Activated CD4-positive, alpha-beta T cell treated with anti-CD3 and anti-CD28 coated beads, Interleukin-2, amount 10 ng/mL, durations not matched to agents 24 days and 14 days (primary cell): Measurements from ENCODE around the gene GNAI3. TPM values are rescaled to one million over a fixed set of nuclear protein-coding genes. Genes with fewer than 3 reads are reported as not detected.
A peak's percentile ranks its signal among the peaks of the same experiment; 100 is the strongest.

Experiments used
- DNase-seq: peaks from one replicate; pipeline ENCODE4 v3.0.0; 2022
- H3K27ac Mint-ChIP-seq: one replicate; pipeline ENCODE4 v1.8.0; 2022; ENCODE audit warnings: mild to moderate bottlenecking, mixed read lengths
- H3K27me3 Mint-ChIP-seq: one replicate; pipeline ENCODE4 v1.8.0; 2022; ENCODE audit warnings: mixed read lengths
- H3K36me3 Mint-ChIP-seq: one replicate; pipeline ENCODE4 v1.8.0; 2022; ENCODE audit warnings: low read depth, mild to moderate bottlenecking, mixed read lengths
- H3K4me1 Mint-ChIP-seq: one replicate; pipeline ENCODE4 v1.8.0; 2021; ENCODE audit warnings: mixed read lengths
- H3K4me3 Mint-ChIP-seq: one replicate; pipeline ENCODE4 v1.8.0; 2022; ENCODE audit warnings: mild to moderate bottlenecking, moderate library complexity, mixed read lengths
- H3K9me3 Mint-ChIP-seq: one replicate; pipeline ENCODE4 v1.8.0; 2021; ENCODE audit warnings: mixed read lengths
- intact Hi-C: fragments of 100-400 bp; cut with micrococcal nuclease; formaldehyde crosslinking; loops from one replicate; pipeline ENCODE4 v1.15.1; 2023
- total RNA-seq: library from RNA; stranded (reverse); gene quantifications from 2 replicates; pipeline ENCODE4 v1.2.3, GENCODE V29; 2022

Gene GNAI3
- total RNA-seq, 1 donor from 2014 or later = 8.8 TPM

DNA sequence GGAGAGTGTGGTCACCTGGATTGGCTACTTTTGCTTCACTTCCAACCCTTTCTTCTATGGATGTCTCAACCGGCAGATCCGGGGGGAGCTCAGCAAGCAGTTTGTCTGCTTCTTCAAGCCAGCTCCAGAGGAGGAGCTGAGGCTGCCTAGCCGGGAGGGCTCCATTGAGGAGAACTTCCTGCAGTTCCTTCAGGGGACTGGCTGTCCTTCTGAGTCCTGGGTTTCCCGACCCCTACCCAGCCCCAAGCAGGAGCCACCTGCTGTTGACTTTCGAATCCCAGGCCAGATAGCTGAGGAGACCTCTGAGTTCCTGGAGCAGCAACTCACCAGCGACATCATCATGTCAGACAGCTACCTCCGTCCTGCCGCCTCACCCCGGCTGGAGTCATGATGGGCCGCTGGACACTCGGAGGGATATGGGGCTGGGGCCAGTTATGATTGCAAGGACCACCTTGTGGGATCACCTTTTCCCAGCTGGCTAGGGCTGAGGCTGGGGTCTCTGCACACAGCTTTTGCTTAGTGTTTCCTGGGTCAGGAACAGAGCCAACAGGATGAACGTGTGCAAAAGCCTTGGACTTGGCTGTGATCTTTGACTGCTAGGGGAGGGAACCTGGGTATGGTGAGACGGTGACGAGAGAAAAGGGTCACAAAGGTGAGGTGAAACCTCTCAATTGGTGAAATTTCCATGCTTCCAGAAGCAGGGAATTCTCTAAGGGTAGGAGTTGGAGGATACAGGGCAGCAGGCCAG, 4.3 kb upstream of the GNAI3 start:
- H3K9me3 Mint-ChIP-seq = no peaks in the 10 kb centered on the region
- no peak for DNase-seq
- no peak overlapping the region for H3K27ac Mint-ChIP-seq
- intact Hi-C loops = no loop called here
- no peak overlapping the region for H3K4me3 Mint-ChIP-seq
- peaks cover 24% of the 10 kb centered on the region for H3K4me1 Mint-ChIP-seq
- peaks cover 1% of the 10 kb centered on the region for H3K27me3 Mint-ChIP-seq
- H3K36me3 Mint-ChIP-seq = peaks cover 6% of the 10 kb centered on the region

- DNase-seq = peak; percentile 97
- H3K27ac Mint-ChIP-seq = peak overlapping the region; percentile 96
- no peaks in the 10 kb centered on the region for H3K9me3 Mint-ChIP-seq
- peaks cover 7% of the 10 kb centered on the region for H3K36me3 Mint-ChIP-seq
- peaks cover 42% of the 10 kb centered on the region for H3K4me1 Mint-ChIP-seq
- no peaks in the 10 kb centered on the region for H3K27me3 Mint-ChIP-seq
- peak overlapping the region; percentile 95 for H3K4me3 Mint-ChIP-seq
- intact Hi-C loops = loop anchor here (1.0 to 5.0 kb wide), 5 partner anchors 75 to 360 kb away; partner anchors contain the start of gene PSMA5
Measured at GRCh38 chr1:109546311-109547109, 1.9 kb upstream of the GNAI3 start.

DNA sequence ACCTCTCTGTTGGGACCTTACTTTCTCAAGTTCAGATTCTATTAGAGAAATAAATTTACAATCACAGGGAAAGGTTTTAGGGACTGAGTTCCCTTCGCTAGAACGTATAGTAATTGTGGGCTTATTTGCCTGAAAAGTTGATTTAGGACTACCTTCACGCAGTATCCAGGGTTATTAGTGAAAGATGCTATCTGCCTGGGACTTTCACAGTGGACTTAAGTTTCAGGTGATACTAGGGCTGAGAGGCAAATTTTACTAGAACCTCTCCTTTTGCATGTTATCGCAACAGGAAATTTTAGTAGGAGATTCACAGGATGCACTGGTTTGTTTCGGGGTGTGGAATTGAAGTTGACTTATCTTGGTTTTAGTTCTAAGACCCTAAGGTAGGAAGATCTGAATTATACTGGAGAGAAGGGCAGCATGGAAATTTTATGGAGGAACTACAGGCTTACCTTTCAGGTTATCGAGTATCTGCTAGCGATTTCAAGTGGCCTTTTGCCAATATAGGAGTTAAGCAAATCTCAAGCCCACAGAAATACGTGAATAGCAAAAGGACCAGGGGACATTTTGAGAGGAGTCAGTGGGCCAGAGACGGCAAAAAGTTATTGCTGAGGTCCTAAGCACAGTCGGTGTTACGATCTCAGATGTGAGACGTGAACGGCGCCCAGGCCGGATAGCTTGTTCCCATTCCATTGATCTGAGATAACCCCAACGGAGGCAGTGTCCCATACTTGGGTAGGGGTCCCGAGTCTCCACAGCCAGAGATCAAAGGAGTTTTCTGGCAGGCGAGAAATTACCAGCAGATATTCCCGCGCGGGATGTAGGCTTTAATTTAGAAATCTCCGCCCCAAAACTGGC, 723 bp upstream of the GNAI3 start:
- Mint-ChIP-seq H3K4me1 (peaks cover 46% of the 10 kb centered on the region), H3K4me3 (peak overlapping the region; percentile 95), H3K27ac (peak overlapping the region; percentile 96), H3K27me3 (no peaks in the 10 kb centered on the region), H3K36me3 (peaks cover 10% of the 10 kb centered on the region), H3K9me3 (no peaks in the 10 kb centered on the region)
- peak; percentile 79 for DNase-seq
- intact Hi-C loops = loop anchor here (1.0 to 5.0 kb wide), 5 partner anchors 120 to 488 kb away; partner anchors contain the start of genes AHCYL1 and PSMA5

- no peak overlapping the region for H3K27ac Mint-ChIP-seq
- H3K27me3 Mint-ChIP-seq = no peaks in the 10 kb centered on the region
- intact Hi-C loops = no loop called here
- H3K4me1 Mint-ChIP-seq = peaks cover 22% of the 10 kb centered on the region
- no peaks in the 10 kb centered on the region for H3K9me3 Mint-ChIP-seq
- no peak for DNase-seq
- H3K4me3 Mint-ChIP-seq = no peak overlapping the region
- H3K36me3 Mint-ChIP-seq = peaks cover 13% of the 10 kb centered on the region
Measured at GRCh38 chr1:109556563-109556962, 8.1 kb downstream of the GNAI3 start.

DNA sequence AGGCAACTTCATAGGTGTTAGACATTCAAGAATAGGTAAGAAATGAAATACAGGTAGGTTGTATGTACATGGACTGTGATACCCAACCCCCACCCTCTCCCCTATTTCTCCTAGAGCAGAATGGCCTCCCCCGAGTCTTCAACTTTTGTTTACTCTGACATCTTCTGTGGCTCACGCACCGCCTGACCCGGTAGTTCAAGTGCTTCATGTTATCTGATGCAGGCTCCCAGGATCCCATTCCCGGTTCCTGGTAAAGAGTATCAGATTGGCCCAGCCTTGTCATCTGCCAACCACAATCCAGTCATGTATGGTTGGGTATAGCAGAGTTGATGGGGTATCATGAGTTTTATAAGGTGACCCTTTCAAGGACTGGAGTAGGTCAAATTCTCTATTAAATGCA, 9.1 kb downstream of the GNAI3 start:
- H3K4me1 Mint-ChIP-seq = peaks cover 18% of the 10 kb centered on the region
- intact Hi-C loops = no loop called here

DNA sequence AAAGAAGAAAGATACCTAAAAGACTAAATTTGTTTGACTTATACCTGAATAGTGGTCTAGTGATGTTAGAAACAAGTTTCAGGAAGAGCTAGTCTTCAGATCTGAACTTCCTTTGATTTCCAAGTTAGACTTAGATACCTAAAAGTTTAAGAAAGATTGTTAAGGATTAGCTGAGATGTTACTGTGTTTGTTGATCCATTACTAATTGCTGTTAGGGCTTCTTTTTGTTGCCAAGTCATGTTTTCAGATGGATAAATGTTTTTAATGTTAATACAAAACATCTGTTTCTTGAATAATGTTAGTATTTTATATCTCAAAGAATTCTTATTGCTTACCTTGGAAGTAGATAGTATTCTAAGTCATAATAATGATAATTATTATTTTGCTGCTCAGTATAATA, 11.6 kb downstream of the GNAI3 start:
- intact Hi-C loops = no loop called here
- Mint-ChIP-seq H3K27me3 (no peaks in the 10 kb centered on the region), H3K27ac (no peak overlapping the region), H3K4me3 (no peak overlapping the region), H3K9me3 (no peaks in the 10 kb centered on the region), H3K36me3 (peaks cover 7% of the 10 kb centered on the region), H3K4me1 (peaks cover 17% of the 10 kb centered on the region)
- no peak for DNase-seq

More for the DNA sequence above, 9.1 kb downstream of the GNAI3 start:
- DNase-seq = no peak
- H3K27ac Mint-ChIP-seq = no peak overlapping the region
- H3K27me3 Mint-ChIP-seq = no peaks in the 10 kb centered on the region
- H3K4me3 Mint-ChIP-seq = no peak overlapping the region
- H3K9me3 Mint-ChIP-seq = no peaks in the 10 kb centered on the region
- peaks cover 11% of the 10 kb centered on the region for H3K36me3 Mint-ChIP-seq

GRCh38 chr1:109564194-109564878, 15.9 kb downstream of the GNAI3 start:
- H3K27me3 Mint-ChIP-seq = no peaks in the 10 kb centered on the region
- H3K9me3 Mint-ChIP-seq = no peaks in the 10 kb centered on the region
- no peak overlapping the region for H3K27ac Mint-ChIP-seq
- intact Hi-C loops = no loop called here
- H3K4me3 Mint-ChIP-seq = no peak overlapping the region
- no peak for DNase-seq
- no peaks in the 10 kb centered on the region for H3K36me3 Mint-ChIP-seq
- peaks cover 17% of the 10 kb centered on the region for H3K4me1 Mint-ChIP-seq

- no peak overlapping the region for H3K27ac Mint-ChIP-seq
- intact Hi-C loops = no loop called here
- H3K27me3 Mint-ChIP-seq = no peaks in the 10 kb centered on the region
- peaks cover 10% of the 10 kb centered on the region for H3K4me1 Mint-ChIP-seq
- DNase-seq = no peak
- H3K4me3 Mint-ChIP-seq = no peak overlapping the region
- no peaks in the 10 kb centered on the region for H3K9me3 Mint-ChIP-seq
- no peaks in the 10 kb centered on the region for H3K36me3 Mint-ChIP-seq
Measured at GRCh38 chr1:109565241-109565640, 16.8 kb downstream of the GNAI3 start.

- peaks cover 10% of the 10 kb centered on the region for H3K4me1 Mint-ChIP-seq
- intact Hi-C loops = no loop called here
- H3K4me3 Mint-ChIP-seq = no peak overlapping the region
- no peaks in the 10 kb centered on the region for H3K27me3 Mint-ChIP-seq
- H3K27ac Mint-ChIP-seq = no peak overlapping the region
- no peaks in the 10 kb centered on the region for H3K36me3 Mint-ChIP-seq
- H3K9me3 Mint-ChIP-seq = no peaks in the 10 kb centered on the region
- no peak for DNase-seq
Measured at GRCh38 chr1:109566982-109567381, 18.6 kb downstream of the GNAI3 start.

DNA sequence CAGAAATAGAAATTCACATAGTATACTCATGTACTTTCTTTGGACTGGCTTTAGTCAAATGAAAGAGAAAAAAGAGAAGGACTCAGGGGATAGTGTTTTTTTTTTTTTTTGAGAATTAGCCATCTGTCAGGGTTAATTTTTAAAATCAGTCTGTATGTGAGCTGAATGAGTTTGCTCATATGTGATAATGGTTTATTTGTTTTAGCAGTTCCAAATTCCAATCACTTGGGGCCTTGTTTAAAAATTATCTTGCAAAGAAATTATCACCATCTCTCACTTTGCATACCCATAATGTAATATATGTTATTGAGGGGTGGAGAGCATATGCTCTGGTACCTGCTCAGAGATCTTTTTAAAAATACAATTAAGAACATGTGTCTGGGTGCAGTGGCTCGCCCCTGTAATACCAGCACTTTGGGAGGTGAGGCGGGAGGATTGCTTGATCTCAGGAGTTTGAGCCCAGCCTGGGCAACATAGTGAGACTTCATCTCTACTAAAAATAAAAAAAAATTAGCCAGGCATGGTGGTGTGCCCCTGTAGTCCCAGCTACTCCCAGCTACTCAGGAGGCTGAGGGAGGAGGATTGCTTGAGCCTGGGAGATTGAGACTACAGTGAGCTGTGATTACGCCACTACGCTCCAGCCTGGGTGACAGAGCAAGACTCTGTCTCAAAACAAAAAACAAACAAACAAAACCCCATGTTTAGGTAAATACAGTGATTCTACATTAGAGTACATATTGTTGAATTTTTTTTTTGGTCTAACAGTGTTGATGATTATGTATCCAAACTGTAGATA, 19.7 kb downstream of the GNAI3 start:
- no peak for DNase-seq
- Mint-ChIP-seq H3K9me3 (no peaks in the 10 kb centered on the region), H3K4me3 (no peak overlapping the region), H3K27me3 (no peaks in the 10 kb centered on the region), H3K36me3 (peaks cover 2% of the 10 kb centered on the region), H3K27ac (no peak overlapping the region), H3K4me1 (peaks cover 18% of the 10 kb centered on the region)
- intact Hi-C loops = no loop called here

DNA sequence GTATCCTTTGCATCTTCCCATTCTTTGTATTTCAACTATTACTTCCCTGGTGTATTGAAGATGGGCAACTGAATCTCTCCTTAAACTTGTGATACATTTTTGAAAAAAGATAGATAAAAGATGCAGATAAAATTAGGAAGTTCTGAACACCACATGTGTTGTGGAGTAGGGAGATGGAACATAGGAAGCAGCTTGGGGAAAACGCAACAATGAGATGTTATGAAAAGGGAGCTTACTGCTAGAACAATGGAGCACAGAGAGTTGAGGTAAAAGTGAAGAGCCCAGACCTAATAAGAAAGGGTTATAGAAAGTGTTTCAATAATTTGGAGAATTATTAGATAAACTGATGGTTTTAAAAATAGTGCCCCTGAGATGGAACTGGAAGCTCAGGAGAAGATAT, 20.9 kb downstream of the GNAI3 start:
- H3K4me3 Mint-ChIP-seq = no peak overlapping the region
- H3K4me1 Mint-ChIP-seq = peaks cover 14% of the 10 kb centered on the region
- H3K27ac Mint-ChIP-seq = no peak overlapping the region
- no peaks in the 10 kb centered on the region for H3K27me3 Mint-ChIP-seq
- no peak for DNase-seq
- peaks cover 2% of the 10 kb centered on the region for H3K36me3 Mint-ChIP-seq
- H3K9me3 Mint-ChIP-seq = no peaks in the 10 kb centered on the region
- intact Hi-C loops = no loop called here

DNA sequence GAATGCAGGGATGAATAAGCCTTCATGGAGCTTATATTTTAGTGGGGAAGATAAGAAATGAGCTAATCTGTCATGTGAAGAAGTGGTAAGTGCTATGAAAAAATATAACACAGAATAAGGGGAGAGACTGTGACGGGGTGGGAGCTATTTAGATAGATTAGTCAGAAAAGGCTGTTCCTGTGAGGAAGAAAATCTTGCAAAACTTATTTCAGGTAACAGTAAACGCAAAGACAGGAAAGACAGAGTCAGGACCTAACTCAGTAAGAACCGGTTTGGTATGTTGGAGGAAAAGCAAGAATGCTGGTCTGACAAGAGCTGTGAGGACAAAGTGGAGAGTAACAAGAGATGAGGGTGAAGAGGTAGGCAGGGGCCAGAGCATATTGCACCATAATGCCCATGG, 22.0 kb downstream of the GNAI3 start:
- H3K36me3 Mint-ChIP-seq = peaks cover 10% of the 10 kb centered on the region
- no peaks in the 10 kb centered on the region for H3K9me3 Mint-ChIP-seq
- no peak overlapping the region for H3K4me3 Mint-ChIP-seq
- peaks cover 12% of the 10 kb centered on the region for H3K4me1 Mint-ChIP-seq
- H3K27me3 Mint-ChIP-seq = no peaks in the 10 kb centered on the region
- no peak overlapping the region for H3K27ac Mint-ChIP-seq
- intact Hi-C loops = no loop called here
- DNase-seq = no peak

DNA sequence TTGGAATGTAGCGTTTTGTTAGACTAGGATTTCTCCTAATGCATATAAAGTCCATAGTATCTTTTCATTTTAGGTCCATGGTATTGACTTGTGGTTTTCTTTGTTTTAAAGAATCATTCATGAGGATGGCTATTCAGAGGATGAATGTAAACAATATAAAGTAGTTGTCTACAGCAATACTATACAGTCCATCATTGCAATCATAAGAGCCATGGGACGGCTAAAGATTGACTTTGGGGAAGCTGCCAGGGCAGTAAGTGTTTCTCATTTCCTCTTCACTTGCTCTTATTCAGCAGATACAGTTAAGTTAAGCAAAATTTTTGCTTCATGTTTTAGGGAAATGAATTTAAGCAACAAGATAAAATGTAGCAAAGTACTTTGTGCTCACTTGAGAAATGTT, 25.4 kb downstream of the GNAI3 start:
- no peaks in the 10 kb centered on the region for H3K9me3 Mint-ChIP-seq
- H3K27me3 Mint-ChIP-seq = no peaks in the 10 kb centered on the region
- H3K36me3 Mint-ChIP-seq = peaks cover 24% of the 10 kb centered on the region
- peaks cover 10% of the 10 kb centered on the region for H3K4me1 Mint-ChIP-seq
- DNase-seq = no peak
- intact Hi-C loops = no loop called here
- H3K4me3 Mint-ChIP-seq = no peak overlapping the region
- H3K27ac Mint-ChIP-seq = no peak overlapping the region
